GM23338 (cell line): ENCODE results near the gene CEACAM16. TPM values are rescaled to one million over a fixed set of nuclear protein-coding genes. Genes with fewer than 3 reads are reported as not detected.

Source experiments
- ATAC-seq: fragments of 200-7000 bp; cut with Tn5 transposase; 3 replicates; pipeline ENCODE4 v1.9.1; 2020
- DNase-seq: peaks from one replicate; pipeline ENCODE4 v3.0.0-alpha.2; 2015; ENCODE audit warnings: low spot score
- H2AFZ ChIP-seq: fragments of 200-600 bp; sonication (generic); 2 replicates; pipeline ENCODE4 v1.8.0; 2016; ENCODE audit warnings: antibody characterized with exemption, mild to moderate bottlenecking, moderate library complexity
- H3F3A ChIP-seq: fragments of 200-600 bp; sonication (generic); replicated peaks from 2 replicates; pipeline ENCODE4 v1.8.0; 2017; ENCODE audit warnings: antibody characterized with exemption, mixed run types, low read depth
- H3K27ac ChIP-seq: fragments of 200-600 bp; sonication (generic); 2 replicates; pipeline ENCODE4 v1.6.1; 2016; ENCODE audit warnings: low read depth
- H3K27me3 ChIP-seq: fragments of 200-600 bp; sonication (generic); 2 replicates; pipeline ENCODE4 v1.8.0; 2016; ENCODE audit warnings: mild to moderate bottlenecking, mixed run types, moderate library complexity; ENCODE audit not compliant: insufficient read depth
- H3K36me3 ChIP-seq: fragments of 200-600 bp; sonication (generic); 2 replicates; pipeline ENCODE4 v1.8.0; 2016; ENCODE audit warnings: mild to moderate bottlenecking; ENCODE audit not compliant: insufficient read depth
- H3K4me1 ChIP-seq: fragments of 200-600 bp; sonication (generic); 2 replicates; pipeline ENCODE4 v1.8.0; 2016; ENCODE audit warnings: mild to moderate bottlenecking, moderate library complexity; ENCODE audit not compliant: insufficient read depth
- H3K4me2 ChIP-seq: fragments of 200-600 bp; sonication (generic); 2 replicates; pipeline ENCODE4 v1.7.1; 2017; ENCODE audit warnings: mixed run types
- H3K4me3 ChIP-seq: fragments of 200-600 bp; sonication (generic); 2 replicates; pipeline ENCODE4 v1.6.1; 2016; ENCODE audit warnings: mixed run types
- H3K79me2 ChIP-seq: fragments of 200-600 bp; sonication (generic); replicated peaks from 2 replicates; pipeline ENCODE4 v1.8.0; 2017; ENCODE audit warnings: mild to moderate bottlenecking; ENCODE audit not compliant: insufficient read depth
- H3K9me2 ChIP-seq: fragments of 200-600 bp; sonication (generic); 2 replicates; pipeline ENCODE4 v1.8.0; 2017; ENCODE audit not compliant: insufficient read depth
- H4K20me1 ChIP-seq: fragments of 200-600 bp; sonication (generic); replicated peaks from 2 replicates; pipeline ENCODE4 v1.8.0; 2017; ENCODE audit warnings: mild to moderate bottlenecking; ENCODE audit not compliant: insufficient read depth
- H3K27ac Mint-ChIP-seq: 2 replicates; pipeline ENCODE4 v1.8.0; 2020; ENCODE audit warnings: inconsistent platforms, mild to moderate bottlenecking, moderate library complexity, mixed read lengths
- H3K27me3 Mint-ChIP-seq: 3 replicates; pipeline ENCODE4 v1.8.0; 2022; ENCODE audit warnings: low read depth, mild to moderate bottlenecking, moderate library complexity, mixed read lengths, inconsistent platforms; ENCODE audit not compliant: insufficient read depth, poor library complexity
- H3K36me3 Mint-ChIP-seq: 3 replicates; pipeline ENCODE4 v1.8.0; 2021; ENCODE audit warnings: low read depth, mild to moderate bottlenecking, inconsistent platforms, moderate library complexity, mixed read lengths
- H3K4me1 Mint-ChIP-seq: 3 replicates; pipeline ENCODE4 v1.8.0; 2020; ENCODE audit warnings: mild to moderate bottlenecking, inconsistent platforms, mixed read lengths
- H3K4me3 Mint-ChIP-seq: 3 replicates; pipeline ENCODE4 v1.8.0; 2021; ENCODE audit warnings: moderate library complexity, mild to moderate bottlenecking, inconsistent platforms, mixed read lengths
- H3K9me3 Mint-ChIP-seq: 3 replicates; pipeline ENCODE4 v1.8.0; 2020; ENCODE audit warnings: moderate library complexity, mild to moderate bottlenecking, inconsistent platforms, mixed read lengths
- CREB1 ChIP-seq: fragments of 250-450 bp; sonication (Bioruptor Pico); IDR thresholded peaks from 2 replicates; pipeline ENCODE4 v1.5.0; 2020; ENCODE audit warnings: low read depth, mild to moderate bottlenecking, moderate library complexity
- EZH2 ChIP-seq: fragments of 200-600 bp; sonication (generic); IDR thresholded peaks from one replicate; pipeline ENCODE4 v1.8.0; 2017; ENCODE audit warnings: antibody characterized with exemption, mild to moderate bottlenecking, low read depth; ENCODE audit not compliant: unreplicated experiment
- EZH2phosphoT487 ChIP-seq: fragments of 200-600 bp; sonication (generic); IDR thresholded peaks from one replicate; pipeline ENCODE4 v1.8.1; 2018; ENCODE audit warnings: antibody characterized with exemption; ENCODE audit not compliant: unreplicated experiment
- JUNB ChIP-seq: IDR thresholded peaks from one replicate; pipeline ENCODE4 v1.6.1; 2016; ENCODE audit warnings: antibody characterized with exemption; ENCODE audit not compliant: unreplicated experiment
- NANOG ChIP-seq: IDR thresholded peaks from 2 replicates; pipeline ENCODE4 v1.6.1; 2016; ENCODE audit warnings: antibody characterized with exemption, borderline replicate concordance
- POLR2AphosphoS5 ChIP-seq: IDR thresholded peaks from 2 replicates; pipeline ENCODE4 v1.6.1; 2016; ENCODE audit warnings: antibody characterized with exemption, low read depth
- STAT1 ChIP-seq: IDR thresholded peaks from one replicate; pipeline ENCODE4 v1.6.1; 2016; ENCODE audit warnings: antibody characterized with exemption; ENCODE audit not compliant: unreplicated experiment
- ZNF114 ChIP-seq: fragments of 250-450 bp; sonication (Bioruptor Pico); IDR thresholded peaks from 2 replicates; pipeline ENCODE4 v1.5.0; 2020; ENCODE audit warnings: mild to moderate bottlenecking, moderate library complexity
- ZNF331 ChIP-seq: fragments of 250-450 bp; sonication (Bioruptor Pico); IDR thresholded peaks from 2 replicates; pipeline ENCODE4 v1.5.0; 2020; ENCODE audit warnings: low read depth, mild to moderate bottlenecking, moderate library complexity
- ZNF462 ChIP-seq: fragments of 250-450 bp; sonication (Bioruptor Pico); IDR thresholded peaks from 2 replicates; pipeline ENCODE4 v1.5.0; 2020; ENCODE audit warnings: mild to moderate bottlenecking, moderate library complexity
- polyA plus RNA-seq: library from polyadenylated mRNA; unstranded; fragments of >200 nt; fragmentation: Nextera tagmentation; extraction: Ambion mirVana; gene quantifications from 2 replicates; pipeline ENCODE4 v1.2.1, GENCODE V29; 2016
- total RNA-seq: library from RNA; depleted of rRNA; stranded (reverse); fragments of >200 nt; shearing (Covaris generic); gene quantifications from 2 replicates; pipeline ENCODE4 v1.2.3, GENCODE V29; 2014
- TF ChIP-seq, protein P1 (sequence below), 2 experiments: fragments of 200-600 bp in 1 of 2; sonication (generic) in 1 of 2; conservative IDR thresholded peaks; 2 replicates each; pipeline versions ENCODE4 v1.5.1 to v1.6.1; 2016 to 2017; ENCODE audit warnings: antibody characterized with exemption in 2 of 2, low read depth in 2 of 2, mild to moderate bottlenecking in 2 of 2, moderate library complexity in 1 of 2
- TF ChIP-seq, protein P2 (sequence below): IDR thresholded peaks from 2 replicates; pipeline ENCODE4 v1.6.1; 2016; ENCODE audit warnings: antibody characterized with exemption
- TF ChIP-seq, protein P3 (sequence below): IDR thresholded peaks from one replicate; pipeline ENCODE4 v1.6.1; 2018; ENCODE audit warnings: antibody characterized with exemption; ENCODE audit not compliant: unreplicated experiment

The CEACAM16 gene
- total and polyA plus RNA-seq, 2 experiments from 2014 or later = not detected

DNA sequence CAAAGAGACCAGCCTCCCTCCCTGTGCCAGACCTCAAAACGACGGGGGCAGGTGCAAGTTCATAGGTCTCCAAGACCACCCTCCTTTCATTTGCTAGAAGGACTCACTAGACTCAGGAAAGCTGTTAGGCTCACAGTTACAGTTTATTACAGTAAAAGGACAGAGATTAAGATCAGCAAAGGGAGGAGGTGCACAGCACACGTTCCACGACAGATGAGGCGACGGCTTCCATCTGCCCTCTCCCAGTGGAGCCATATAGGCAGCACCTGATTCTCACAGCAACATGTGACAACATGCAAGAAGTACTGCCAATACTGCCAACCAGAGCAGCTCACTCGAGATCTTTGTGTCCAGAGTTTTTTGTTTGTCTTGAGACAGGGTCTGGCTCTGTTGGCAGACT, 37.0 kb upstream of the CEACAM16 start:
- DNase-seq = no peak
- TF ChIP-seq NANOG = no peak
- TF ChIP-seq, protein P1, sequence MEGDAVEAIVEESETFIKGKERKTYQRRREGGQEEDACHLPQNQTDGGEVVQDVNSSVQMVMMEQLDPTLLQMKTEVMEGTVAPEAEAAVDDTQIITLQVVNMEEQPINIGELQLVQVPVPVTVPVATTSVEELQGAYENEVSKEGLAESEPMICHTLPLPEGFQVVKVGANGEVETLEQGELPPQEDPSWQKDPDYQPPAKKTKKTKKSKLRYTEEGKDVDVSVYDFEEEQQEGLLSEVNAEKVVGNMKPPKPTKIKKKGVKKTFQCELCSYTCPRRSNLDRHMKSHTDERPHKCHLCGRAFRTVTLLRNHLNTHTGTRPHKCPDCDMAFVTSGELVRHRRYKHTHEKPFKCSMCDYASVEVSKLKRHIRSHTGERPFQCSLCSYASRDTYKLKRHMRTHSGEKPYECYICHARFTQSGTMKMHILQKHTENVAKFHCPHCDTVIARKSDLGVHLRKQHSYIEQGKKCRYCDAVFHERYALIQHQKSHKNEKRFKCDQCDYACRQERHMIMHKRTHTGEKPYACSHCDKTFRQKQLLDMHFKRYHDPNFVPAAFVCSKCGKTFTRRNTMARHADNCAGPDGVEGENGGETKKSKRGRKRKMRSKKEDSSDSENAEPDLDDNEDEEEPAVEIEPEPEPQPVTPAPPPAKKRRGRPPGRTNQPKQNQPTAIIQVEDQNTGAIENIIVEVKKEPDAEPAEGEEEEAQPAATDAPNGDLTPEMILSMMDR (conservative IDR thresholded peaks at IDR 0.05; ENCODE audit: low read depth in 2 of 2) = no peak
- TF ChIP-seq ZNF331 (CRISPR knock-in tag) = no peak
- no peak for TF ChIP-seq EZH2
- no peak for TF ChIP-seq STAT1
- no peak for TF ChIP-seq ZNF114 (CRISPR knock-in tag)
- TF ChIP-seq ZNF462 (CRISPR knock-in tag) = no peak
- no peak for TF ChIP-seq JUNB
- TF ChIP-seq POLR2AphosphoS5 = no peak
- TF ChIP-seq EZH2phosphoT487 = no peak
- no peak for TF ChIP-seq CREB1 (CRISPR knock-in tag)
- TF ChIP-seq, protein P2, sequence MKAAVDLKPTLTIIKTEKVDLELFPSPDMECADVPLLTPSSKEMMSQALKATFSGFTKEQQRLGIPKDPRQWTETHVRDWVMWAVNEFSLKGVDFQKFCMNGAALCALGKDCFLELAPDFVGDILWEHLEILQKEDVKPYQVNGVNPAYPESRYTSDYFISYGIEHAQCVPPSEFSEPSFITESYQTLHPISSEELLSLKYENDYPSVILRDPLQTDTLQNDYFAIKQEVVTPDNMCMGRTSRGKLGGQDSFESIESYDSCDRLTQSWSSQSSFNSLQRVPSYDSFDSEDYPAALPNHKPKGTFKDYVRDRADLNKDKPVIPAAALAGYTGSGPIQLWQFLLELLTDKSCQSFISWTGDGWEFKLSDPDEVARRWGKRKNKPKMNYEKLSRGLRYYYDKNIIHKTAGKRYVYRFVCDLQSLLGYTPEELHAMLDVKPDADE = no peak
- TF ChIP-seq, protein P3, sequence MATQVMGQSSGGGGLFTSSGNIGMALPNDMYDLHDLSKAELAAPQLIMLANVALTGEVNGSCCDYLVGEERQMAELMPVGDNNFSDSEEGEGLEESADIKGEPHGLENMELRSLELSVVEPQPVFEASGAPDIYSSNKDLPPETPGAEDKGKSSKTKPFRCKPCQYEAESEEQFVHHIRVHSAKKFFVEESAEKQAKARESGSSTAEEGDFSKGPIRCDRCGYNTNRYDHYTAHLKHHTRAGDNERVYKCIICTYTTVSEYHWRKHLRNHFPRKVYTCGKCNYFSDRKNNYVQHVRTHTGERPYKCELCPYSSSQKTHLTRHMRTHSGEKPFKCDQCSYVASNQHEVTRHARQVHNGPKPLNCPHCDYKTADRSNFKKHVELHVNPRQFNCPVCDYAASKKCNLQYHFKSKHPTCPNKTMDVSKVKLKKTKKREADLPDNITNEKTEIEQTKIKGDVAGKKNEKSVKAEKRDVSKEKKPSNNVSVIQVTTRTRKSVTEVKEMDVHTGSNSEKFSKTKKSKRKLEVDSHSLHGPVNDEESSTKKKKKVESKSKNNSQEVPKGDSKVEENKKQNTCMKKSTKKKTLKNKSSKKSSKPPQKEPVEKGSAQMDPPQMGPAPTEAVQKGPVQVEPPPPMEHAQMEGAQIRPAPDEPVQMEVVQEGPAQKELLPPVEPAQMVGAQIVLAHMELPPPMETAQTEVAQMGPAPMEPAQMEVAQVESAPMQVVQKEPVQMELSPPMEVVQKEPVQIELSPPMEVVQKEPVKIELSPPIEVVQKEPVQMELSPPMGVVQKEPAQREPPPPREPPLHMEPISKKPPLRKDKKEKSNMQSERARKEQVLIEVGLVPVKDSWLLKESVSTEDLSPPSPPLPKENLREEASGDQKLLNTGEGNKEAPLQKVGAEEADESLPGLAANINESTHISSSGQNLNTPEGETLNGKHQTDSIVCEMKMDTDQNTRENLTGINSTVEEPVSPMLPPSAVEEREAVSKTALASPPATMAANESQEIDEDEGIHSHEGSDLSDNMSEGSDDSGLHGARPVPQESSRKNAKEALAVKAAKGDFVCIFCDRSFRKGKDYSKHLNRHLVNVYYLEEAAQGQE = no peak
- no peaks in the 10 kb centered on the region for H3K27me3 ChIP-seq
- H3K4me1 Mint-ChIP-seq = no peaks in the 10 kb centered on the region
- no peaks in the 10 kb centered on the region; the same call in none of the 3 replicates for H3K9me3 Mint-ChIP-seq
- no peak overlapping the region for H2AFZ ChIP-seq
- H3K4me1 ChIP-seq = 0 out of 2 replicates have a peak, but pooled peaks cover 6% of the 10 kb centered on the region
- peaks cover 10% of the 10 kb centered on the region for H3K36me3 ChIP-seq
- H4K20me1 ChIP-seq = 0 out of 2 replicates have a peak, but pooled peaks cover 3% of the 10 kb centered on the region
- no peak overlapping the region for H3K27ac Mint-ChIP-seq
- H3F3A ChIP-seq = 0 out of 2 replicates have a peak, but pooled peaks cover 4% of the 10 kb centered on the region
- no peaks in the 10 kb centered on the region for H3K79me2 ChIP-seq
- H3K27ac ChIP-seq = no peak overlapping the region
- no peak overlapping the region for H3K4me3 ChIP-seq
- peaks cover 8% of the 10 kb centered on the region for H3K27me3 Mint-ChIP-seq
- H3K4me3 Mint-ChIP-seq = no peak overlapping the region
- peaks cover 39% of the 10 kb centered on the region for H3K36me3 Mint-ChIP-seq
- ATAC-seq = no peak
- no peaks in the 10 kb centered on the region for H3K9me2 ChIP-seq
- no peak overlapping the region for H3K4me2 ChIP-seq
